ENCODE data around the gene CD19.

DNA sequence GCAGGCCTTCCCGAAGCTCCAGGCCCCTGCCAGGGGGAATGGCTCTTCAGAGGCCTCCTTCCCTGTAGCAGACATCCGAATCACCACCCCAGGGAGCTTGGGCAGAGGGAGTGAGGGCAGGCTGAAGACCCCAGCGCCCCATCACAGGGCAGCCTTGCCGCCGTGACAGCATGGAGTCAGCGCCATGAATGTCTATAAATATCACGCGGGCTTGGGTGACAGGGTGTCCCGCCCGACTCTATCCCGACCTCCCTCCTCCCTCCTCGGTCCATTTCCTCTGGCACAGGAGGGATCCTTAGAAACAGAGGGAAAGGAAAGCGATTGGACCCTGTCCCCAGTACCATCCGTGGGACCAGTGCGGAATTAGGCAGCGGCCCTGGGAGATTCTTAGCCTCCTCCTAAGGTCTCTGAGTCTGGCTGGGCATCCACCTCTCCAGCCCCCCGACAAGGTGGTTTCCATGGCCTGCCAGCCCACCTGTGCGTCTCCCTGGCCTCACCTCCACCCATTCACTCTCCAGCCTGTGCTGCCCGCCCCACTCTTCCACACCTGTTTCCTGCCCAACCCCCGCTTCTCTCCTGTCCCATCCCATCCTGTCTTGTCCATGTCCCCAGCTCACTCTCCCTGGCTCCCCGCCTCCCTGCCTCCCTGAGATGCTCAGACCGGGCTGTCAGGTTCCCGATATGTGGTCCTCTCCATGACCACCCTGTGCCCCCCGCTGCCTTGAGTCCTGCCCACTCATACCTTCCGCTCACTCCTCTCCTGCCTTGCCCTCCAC lies 48.4 kb upstream of the CD19 start:
- TF ChIP-seq YY1 (IDR thresholded peaks at IDR 0.05; ENCODE audit: insufficient read depth, insufficient read length) = no peak
- TF ChIP-seq SUZ12 (IDR thresholded peaks at IDR 0.05; ENCODE audit: extremely low read depth, insufficient read depth, insufficient read length) = no peak
- no peak for TF ChIP-seq ZNF274 (IDR thresholded peaks at IDR 0.05; ENCODE audit: low read depth, low read length)

Measured in NT2/D1 (cell line).